ENCODE measurements around the gene KLF7.

- no peak for TF ChIP-seq CTCF (IDR thresholded peaks at IDR 0.05; ENCODE audit: borderline replicate concordance, extremely low read depth, low read length, poor library complexity, severe bottlenecking)
- no peak for TF ChIP-seq EZH2 (IDR thresholded peaks at IDR 0.05; ENCODE audit: borderline replicate concordance, low read depth, low read length, severe bottlenecking)
Measured at GRCh38 chr2:207038299-207038698, 127.4 kb downstream of the KLF7 start.

Data from DND-41 (cell line).